Adipose tissue (tissue), 3 donors: ENCODE results near the gene LRP6. TPM values are rescaled to one million over a fixed set of nuclear protein-coding genes. Genes with fewer than 3 reads are reported as not detected.

Source experiments
- H3K27ac ChIP-seq: one replicate; pipeline ENCODE4 v1.5.1; 2013; ENCODE audit warnings: low read depth, low read length
- WGBS, 3 donors: extraction: QIAGEN DNeasy Blood & Tissue Kit; methylation state at CpG; one replicate each; pipeline ENCODE4 v1.1.7; 2013; 5-methylcytosine and 5-hydroxymethylcytosine counted together
- polyA plus RNA-seq, 3 donors: library from polyadenylated mRNA; stranded (reverse); fragments of 200-250 nt; gene quantifications; one replicate each; pipeline ENCODE4 v1.2.3, GENCODE V29; 2013
- donor health status: healthy with polysubstance abuse.
- donor health status: Bipolar disorder and iron deficiency.
- donor health status: healthy.

Gene LRP6
- polyA plus RNA-seq, 3 donors, result 5.2 to 9.0 (median 5.2) TPM

- H3K27ac ChIP-seq, result no peak overlapping the region
- WGBS, 3 donors, result 71 to 78% (median 74%) methylated on average over 6 of the region's 6 CpGs
Measured at GRCh38 chr12:12097891-12098690, 168.8 kb downstream of the LRP6 start.

GRCh38 chr12:12095021-12095420 lies 171.8 kb downstream of the LRP6 start:
- WGBS, 3 donors, result 46 to 79% (median 55%) methylated on average over 3 of the region's 3 CpGs
- H3K27ac ChIP-seq, result no peak overlapping the region

GRCh38 chr12:12094481-12094880 lies 172.4 kb downstream of the LRP6 start:
- 86 to 90% (median 87%) methylated on average over 4 of the region's 4 CpGs for WGBS, 3 donors
- H3K27ac ChIP-seq, result no peak overlapping the region

GRCh38 chr12:12091977-12092663 lies 174.7 kb downstream of the LRP6 start:
- no peak overlapping the region for H3K27ac ChIP-seq
- WGBS, 3 donors, result 69 to 81% (median 70%) methylated on average over 14 of the region's 14 CpGs

GRCh38 chr12:12091071-12091470 lies 175.8 kb downstream of the LRP6 start:
- 70 to 93% (median 78%) methylated on average over 3 of the region's 3 CpGs for WGBS, 3 donors
- no peak overlapping the region for H3K27ac ChIP-seq

GRCh38 chr12:12088761-12089160 lies 178.1 kb downstream of the LRP6 start:
- WGBS, 3 donors, result 83 to 92% (median 91%) methylated on average over 9 of the region's 9 CpGs
- no peak overlapping the region for H3K27ac ChIP-seq

- WGBS, 3 donors, result 93 to 96% (median 93%) methylated on average over 10 of the region's 10 CpGs
Measured at GRCh38 chr12:12088147-12088546, 178.7 kb downstream of the LRP6 start.

GRCh38 chr12:12087693-12088034 lies 179.2 kb downstream of the LRP6 start:
- 90 to 98% (median 93%) methylated on average over 2 of the region's 2 CpGs for WGBS, 3 donors
- H3K27ac ChIP-seq, result no peak overlapping the region

More at GRCh38 chr12:12088147-12088546, 178.7 kb downstream of the LRP6 start:
- H3K27ac ChIP-seq, result no peak overlapping the region

- H3K27ac ChIP-seq, result no peak overlapping the region
- WGBS, 3 donors, result 88 to 93% (median 92%) methylated on average over 9 of the region's 9 CpGs
Measured at GRCh38 chr12:12086973-12087692, 179.7 kb downstream of the LRP6 start.

- WGBS, 3 donors, result 84 to 91% (median 87%) methylated on average over 5 of the region's 5 CpGs
- no peak overlapping the region for H3K27ac ChIP-seq
Measured at GRCh38 chr12:12086362-12086761, 180.5 kb downstream of the LRP6 start.

GRCh38 chr12:12083688-12084087 lies 183.2 kb downstream of the LRP6 start:
- 76 to 95% (median 85%) methylated on average over 8 of the region's 8 CpGs for WGBS, 3 donors
- H3K27ac ChIP-seq, result no peak overlapping the region

- H3K27ac ChIP-seq, result no peak overlapping the region
- 68 to 73% (median 72%) methylated on average over 3 of the region's 3 CpGs for WGBS, 3 donors
Measured at GRCh38 chr12:12081836-12082497, 184.9 kb downstream of the LRP6 start.

- no peak overlapping the region for H3K27ac ChIP-seq
- 71 to 82% (median 82%) methylated on average over 5 of the region's 5 CpGs for WGBS, 3 donors
Measured at GRCh38 chr12:12079291-12079690, 187.6 kb downstream of the LRP6 start.

GRCh38 chr12:12072064-12072760 lies 194.6 kb downstream of the LRP6 start:
- no peak overlapping the region for H3K27ac ChIP-seq

GRCh38 chr12:12070674-12071656 lies 195.9 kb downstream of the LRP6 start, which contains the start of gene BCL2L14:
BCL2L14 (plus strand) TSS chr12:12070939; CDS start chr12:12079306, 8,367 bp downstream.
- H3K27ac ChIP-seq, result no peak within 1 kb of the TSS
- 32 to 66% (median 65%) methylated on average over 12 of the region's 12 CpGs for WGBS, 3 donors

More at GRCh38 chr12:12072064-12072760, 194.6 kb downstream of the LRP6 start:
- 33 to 68% (median 64%) methylated on average over 21 of the region's 21 CpGs for WGBS, 3 donors

GRCh38 chr12:12069821-12070548 lies 196.9 kb downstream of the LRP6 start:
- WGBS, 3 donors, result 77 to 92% (median 91%) methylated on average over 14 of the region's 14 CpGs
- H3K27ac ChIP-seq, result no peak overlapping the region
